Measurements from ENCODE around the gene AKT3.

The AKT3 gene

GRCh38 chr1:243483071-243483771, 366.8 kb downstream of the AKT3 start:
- H3K27ac ChIP-seq: no peak overlapping the region
- TF ChIP-seq ZFX (IDR thresholded peaks at IDR 0.05) (no peak), CTCF (conservative IDR thresholded peaks at IDR 0.05) (no peak)

- no peak overlapping the region for H3K27ac ChIP-seq
- no peak for TF ChIP-seq ZFX (IDR thresholded peaks at IDR 0.05)
- no peak for TF ChIP-seq CTCF (conservative IDR thresholded peaks at IDR 0.05)
Measured at GRCh38 chr1:243482141-243483022, 367.7 kb downstream of the AKT3 start.

- TF ChIP-seq CTCF (conservative IDR thresholded peaks at IDR 0.05) (no peak), ZFX (IDR thresholded peaks at IDR 0.05) (no peak)
- no peak overlapping the region for H3K27ac ChIP-seq
Measured at GRCh38 chr1:243481101-243481500, 368.9 kb downstream of the AKT3 start.

GRCh38 chr1:243477731-243478290, 372.2 kb downstream of the AKT3 start:
- no peak for TF ChIP-seq ZFX (IDR thresholded peaks at IDR 0.05)
- no peak for TF ChIP-seq CTCF (conservative IDR thresholded peaks at IDR 0.05)
- no peak overlapping the region for H3K27ac ChIP-seq

- no peak; the same call in 1 of the 2 replicates for TF ChIP-seq CTCF (conservative IDR thresholded peaks at IDR 0.05)
- TF ChIP-seq ZFX (IDR thresholded peaks at IDR 0.05): no peak
- H3K27ac ChIP-seq: no peak overlapping the region
Measured at GRCh38 chr1:243475966-243476365, 374.1 kb downstream of the AKT3 start.

GRCh38 chr1:243474906-243475305, 375.1 kb downstream of the AKT3 start:
- TF ChIP-seq ZFX (IDR thresholded peaks at IDR 0.05): no peak
- TF ChIP-seq CTCF (conservative IDR thresholded peaks at IDR 0.05): no peak
- H3K27ac ChIP-seq: no peak overlapping the region

All from C4-2B (cell line).